B cell (primary cell): ENCODE measurements around the gene HNRNPH1. TPM values are rescaled to one million over a fixed set of nuclear protein-coding genes. Genes with fewer than 3 reads are reported as not detected.

ENCODE experiments used
- ATAC-seq: fragments of 200-7000 bp; cut with Tn5 transposase; one replicate; pipeline ENCODE4 v1.10.0; 2021; ENCODE audit warnings: low read depth, mild to moderate bottlenecking, moderate number of reproducible peaks, moderate library complexity
- CTCF ChIA-PET: fragments of 350-600 bp; sonication (Branson Sonifier 250); formaldehyde crosslinking; loops from one replicate; lab custom pipeline; 2021; ENCODE audit warnings: antibody characterized with exemption, inconsistent platforms; lab: Charles Lee
- POLR2A ChIA-PET: fragments of 350-600 bp; sonication (Branson Sonifier 250); formaldehyde crosslinking; loops from one replicate; lab custom pipeline; 2021; ENCODE audit warnings: antibody characterized with exemption; lab: Charles Lee
- DNase-seq: peaks from one replicate; pipeline ENCODE4 v3.0.0; 2013
- H2AFZ ChIP-seq: 2 replicates; pipeline ENCODE4 v1.6.1; 2012; ENCODE audit warnings: mild to moderate bottlenecking, low read depth, low read length; ENCODE audit not compliant: insufficient read depth, poor library complexity, severe bottlenecking
- H3K27ac ChIP-seq, 2 donors: 1 replicate in 1 of 2; 2 replicates in 1 of 2; pipeline ENCODE4 v1.5.1; 2012 to 2013; ENCODE audit warnings: low read length in 2 of 2, mild to moderate bottlenecking in 2 of 2, moderate library complexity in 1 of 2
- H3K27me3 ChIP-seq, 4 experiments: fragments of 200-600 bp in 1 of 4; sonication (generic) in 1 of 4; replicated peaks in 1 of 4; 1 replicate in 2 of 4; 2 replicates in 2 of 4; pipeline versions ENCODE4 v1.6.1 to v1.7.0; 2013 to 2016; ENCODE audit warnings: low read length in 3 of 4, mild to moderate bottlenecking in 2 of 4, mixed read lengths in 1 of 4, moderate library complexity in 1 of 4; ENCODE audit not compliant: insufficient read depth in 4 of 4, control insufficient read depth in 3 of 4; ENCODE audit errors: control extremely low read depth in 1 of 4
- H3K36me3 ChIP-seq, 2 experiments: replicated peaks in 1 of 2; 1 replicate in 1 of 2; 2 replicates in 1 of 2; pipeline versions ENCODE4 v1.6.1 to v1.7.1; 2013; ENCODE audit warnings: low read length in 1 of 2; ENCODE audit not compliant: insufficient read depth in 2 of 2, control insufficient read depth in 1 of 2; ENCODE audit errors: control extremely low read depth in 1 of 2, extremely low read depth in 1 of 2
- H3K4me1 ChIP-seq, 2 donors: fragments of 200-600 bp in 1 of 2; sonication (generic) in 1 of 2; 1 replicate in 1 of 2; 2 replicates in 1 of 2; pipeline versions ENCODE4 v1.5.1 to v1.6.1; 2013 to 2017; ENCODE audit warnings: low read length in 2 of 2; ENCODE audit not compliant: control insufficient read depth in 2 of 2, insufficient read depth in 2 of 2
- H3K4me2 ChIP-seq: replicated peaks from 2 replicates; pipeline ENCODE3; 2012; ENCODE audit warnings: mild to moderate bottlenecking, low read depth, low read length; ENCODE audit not compliant: poor library complexity, severe bottlenecking
- H3K4me3 ChIP-seq, 5 experiments: fragments of 200-600 bp in 1 of 5; sonication (generic) in 1 of 5; 1 replicate in 3 of 5; 2 replicates in 2 of 5; pipeline versions ENCODE4 v1.5.1 to v1.7.0; 2011 to 2016; ENCODE audit warnings: low read length in 4 of 5, mild to moderate bottlenecking in 4 of 5, low read depth in 2 of 5, control low read depth in 1 of 5, moderate library complexity in 1 of 5; ENCODE audit not compliant: insufficient read depth in 1 of 5; ENCODE audit errors: control extremely low read depth in 1 of 5, extremely low read depth in 1 of 5
- H3K79me2 ChIP-seq: fragments of 200-600 bp; sonication (generic); one replicate; pipeline ENCODE4 v1.6.0; 2016; ENCODE audit warnings: low read length; ENCODE audit not compliant: control insufficient read depth, insufficient read depth
- H3K9ac ChIP-seq: fragments of 200-600 bp; sonication (generic); 2 replicates; pipeline ENCODE4 v1.6.1; 2017; ENCODE audit warnings: mild to moderate bottlenecking, low read length, moderate library complexity
- H3K9me3 ChIP-seq, 3 donors: one replicate each; pipeline versions ENCODE4 v1.6.1 to v1.7.1; 2013; ENCODE audit warnings: low read length in 2 of 3; ENCODE audit not compliant: control insufficient read depth in 2 of 3, insufficient read depth in 1 of 3; ENCODE audit errors: control extremely low read depth in 1 of 3
- H4K20me1 ChIP-seq: 2 replicates; pipeline ENCODE4 v1.6.0; 2012; ENCODE audit warnings: mild to moderate bottlenecking, low read length; ENCODE audit not compliant: insufficient read depth, control insufficient read depth, poor library complexity, severe bottlenecking
- H3K27ac Mint-ChIP-seq: one replicate; pipeline ENCODE4 v1.8.0; 2021; ENCODE audit warnings: mixed read lengths
- H3K27me3 Mint-ChIP-seq: one replicate; pipeline ENCODE4 v1.8.0; 2021; ENCODE audit warnings: mixed read lengths
- H3K4me1 Mint-ChIP-seq: one replicate; pipeline ENCODE4 v1.8.0; 2021; ENCODE audit warnings: mixed read lengths
- H3K4me3 Mint-ChIP-seq: one replicate; pipeline ENCODE4 v1.8.0; 2021; ENCODE audit warnings: mixed read lengths
- H3K9me3 Mint-ChIP-seq: one replicate; pipeline ENCODE4 v1.8.0; 2022; ENCODE audit warnings: mixed read lengths; ENCODE audit not compliant: insufficient read depth
- CTCF ChIP-seq: fragments of 200-600 bp; IDR thresholded peaks from one replicate; pipeline ENCODE4 v1.8.0; 2022; ENCODE audit warnings: antibody characterized with exemption, mild to moderate bottlenecking
- EZH2 ChIP-seq: IDR thresholded peaks from 2 replicates; pipeline ENCODE4 v1.6.1; 2012; ENCODE audit warnings: borderline replicate concordance, low read depth, mild to moderate bottlenecking, moderate library complexity, low read length; ENCODE audit not compliant: insufficient read depth, poor library complexity, severe bottlenecking
- WGBS: methylation state at CpG from one replicate; pipeline ENCODE4 v1.1.5; 2013; ENCODE audit warnings: missing lambda C conversion rate; ENCODE audit not compliant: insufficient coverage; 5-methylcytosine and 5-hydroxymethylcytosine counted together
- intact Hi-C: fragments of 100-400 bp; cut with micrococcal nuclease; formaldehyde crosslinking; loops from one replicate; pipeline ENCODE4 v1.10.0; 2022
- polyA plus RNA-seq: library from polyadenylated mRNA; depleted of rRNA; stranded (reverse); fragments of >200 nt; gene quantifications from 2 replicates; pipeline ENCODE4 v1.2.3, GENCODE V29; 2012
- total RNA-seq, 2 donors: library from RNA; stranded (reverse); fragments of 120-200 nt in 1 of 2; gene quantifications; 1 replicate in 1 of 2; 2 replicates in 1 of 2; pipeline versions ENCODE4 v1.2.3 to v1.2.4, GENCODE V29; 2013 to 2022

The HNRNPH1 gene
- total and polyA plus RNA-seq, 2 donors (not counting 1 experiment from before 2014, with no cell fraction given): 471 to 1,412 TPM

- POLR2A ChIA-PET: no interaction called here
Observed at GRCh38 chr5:179599566-179599965, 23.9 kb downstream of the HNRNPH1 start.

GRCh38 chr5:179599100-179599499 is 24.4 kb downstream of the HNRNPH1 start:
- intact Hi-C loops: no loop called here
- no peaks in the 10 kb centered on the region for H3K4me1 Mint-ChIP-seq
- CTCF ChIA-PET: no interaction called here
- DNase-seq (no peak), ATAC-seq (no peak)
- Histone ChIP-seq H3K79me2 (peaks cover 5% of the 10 kb centered on the region), H3K4me1 (no peaks in the 10 kb centered on the region), H3K27me3 (no peaks in the 10 kb centered on the region), H3K27ac (no peak overlapping the region), H3K4me3 (no peak overlapping the region), H3K9me3 (no peaks in the 10 kb centered on the region), H3K4me2 (no peak overlapping the region), H3K36me3 (peaks cover 6 to 68% of the 10 kb centered on the region in 2 experiments), H4K20me1 (no peaks in the 10 kb centered on the region), H3K9ac (no peak overlapping the region), H2AFZ (no peak overlapping the region)
- 98% methylated on average over 5 of the region's 9 CpGs for WGBS
- H3K4me3 Mint-ChIP-seq: no peak overlapping the region
- no peaks in the 10 kb centered on the region for H3K9me3 Mint-ChIP-seq
- TF ChIP-seq CTCF: no peak
- no peak for TF ChIP-seq EZH2
- no peak overlapping the region for H3K27ac Mint-ChIP-seq
- POLR2A ChIA-PET: no interaction called here
- H3K27me3 Mint-ChIP-seq: no peaks in the 10 kb centered on the region

More at GRCh38 chr5:179599566-179599965, 23.9 kb downstream of the HNRNPH1 start:
- H3K9me3 ChIP-seq: no peaks in the 10 kb centered on the region
- H3K4me1 ChIP-seq: no peaks in the 10 kb centered on the region
- no peak overlapping the region for H3K4me3 ChIP-seq
- CTCF ChIA-PET: no interaction called here
- H3K9ac ChIP-seq: no peak overlapping the region
- H3K4me2 ChIP-seq: no peak overlapping the region
- H3K27me3 ChIP-seq: no peaks in the 10 kb centered on the region
- DNase-seq (no peak), ATAC-seq (no peak)
- H3K36me3 ChIP-seq: peaks cover 6 to 70% of the 10 kb centered on the region in 2 experiments
- TF ChIP-seq CTCF (no peak), EZH2 (no peak)
- no peaks in the 10 kb centered on the region for H3K27me3 Mint-ChIP-seq
- H3K79me2 ChIP-seq: peaks cover 5% of the 10 kb centered on the region
- WGBS: 97% methylated on average over 16 of the region's 16 CpGs
- no peak overlapping the region for H3K27ac Mint-ChIP-seq
- H3K4me3 Mint-ChIP-seq: no peak overlapping the region
- no peak overlapping the region for H2AFZ ChIP-seq
- H3K27ac ChIP-seq: no peak overlapping the region
- no peaks in the 10 kb centered on the region for H4K20me1 ChIP-seq
- no peaks in the 10 kb centered on the region for H3K4me1 Mint-ChIP-seq
- H3K9me3 Mint-ChIP-seq: no peaks in the 10 kb centered on the region
- intact Hi-C loops: no loop called here
